Measurements from ENCODE around the gene NFATC1. TPM values are rescaled to one million over a fixed set of nuclear protein-coding genes. Genes with fewer than 3 reads are reported as not detected.

NFATC1 gene
- total RNA-seq, 4 donors from 2014 or later, result 7.1 to 74.7 (median 28.4) TPM

DNA sequence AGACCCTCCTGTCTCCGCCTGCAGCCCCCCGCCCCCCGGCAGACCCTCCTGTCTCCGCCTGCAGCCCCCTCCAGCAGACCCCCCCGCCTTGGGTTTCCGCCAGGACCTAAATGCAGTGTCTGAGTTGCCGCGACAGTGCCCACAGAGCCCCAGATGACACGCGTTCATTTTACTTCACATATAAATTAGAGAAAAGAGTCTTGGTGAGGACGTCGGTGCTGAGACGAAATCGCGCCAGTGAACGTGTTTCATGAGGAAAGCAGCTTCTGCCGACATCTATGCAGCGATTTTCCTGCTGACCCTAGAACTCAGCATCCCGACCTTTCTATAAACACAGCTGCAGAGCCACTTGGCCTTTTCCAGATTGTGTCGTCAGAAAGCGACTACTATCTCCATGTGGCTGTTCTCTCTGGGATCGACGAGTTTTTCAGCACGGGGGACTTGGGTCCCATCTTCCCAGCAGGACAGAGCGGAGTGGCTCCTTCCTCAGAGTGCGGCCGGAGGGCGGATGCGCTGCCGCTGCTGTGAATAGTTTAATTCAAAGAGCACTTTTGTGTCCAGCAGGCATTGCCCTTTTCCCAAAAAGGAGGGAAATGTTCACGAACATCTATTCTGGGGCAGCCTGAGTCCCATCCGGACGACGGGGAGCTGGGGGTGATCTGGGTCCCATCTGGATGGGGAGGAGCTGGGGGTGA is 136.7 kb downstream of the NFATC1 start:
- TF ChIP-seq POLR2A (IDR thresholded peaks at IDR 0.05), result no peak
- TF ChIP-seq, protein P1, sequence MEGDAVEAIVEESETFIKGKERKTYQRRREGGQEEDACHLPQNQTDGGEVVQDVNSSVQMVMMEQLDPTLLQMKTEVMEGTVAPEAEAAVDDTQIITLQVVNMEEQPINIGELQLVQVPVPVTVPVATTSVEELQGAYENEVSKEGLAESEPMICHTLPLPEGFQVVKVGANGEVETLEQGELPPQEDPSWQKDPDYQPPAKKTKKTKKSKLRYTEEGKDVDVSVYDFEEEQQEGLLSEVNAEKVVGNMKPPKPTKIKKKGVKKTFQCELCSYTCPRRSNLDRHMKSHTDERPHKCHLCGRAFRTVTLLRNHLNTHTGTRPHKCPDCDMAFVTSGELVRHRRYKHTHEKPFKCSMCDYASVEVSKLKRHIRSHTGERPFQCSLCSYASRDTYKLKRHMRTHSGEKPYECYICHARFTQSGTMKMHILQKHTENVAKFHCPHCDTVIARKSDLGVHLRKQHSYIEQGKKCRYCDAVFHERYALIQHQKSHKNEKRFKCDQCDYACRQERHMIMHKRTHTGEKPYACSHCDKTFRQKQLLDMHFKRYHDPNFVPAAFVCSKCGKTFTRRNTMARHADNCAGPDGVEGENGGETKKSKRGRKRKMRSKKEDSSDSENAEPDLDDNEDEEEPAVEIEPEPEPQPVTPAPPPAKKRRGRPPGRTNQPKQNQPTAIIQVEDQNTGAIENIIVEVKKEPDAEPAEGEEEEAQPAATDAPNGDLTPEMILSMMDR (IDR thresholded peaks at IDR 0.05 in 4 of 5, conservative IDR thresholded peaks at IDR 0.05 in 1 of 5), result no peak
- intact Hi-C loops (cut with DNase I; ENCODE audit: low total_unique reads), result loop anchor here (10.0 kb wide), 1 partner anchor 112 kb away; no protein-coding TSS in a partner anchor
- ATAC-seq (peak in 1 of 2 donors; percentile 25), DNase-seq (no peak)
- Histone ChIP-seq H3K4me3 (no peak overlapping the region), H3K27ac (no peak overlapping the region), H3K4me1 (no peaks in the 10 kb centered on the region), H3K9me3 (no peaks in the 10 kb centered on the region), H3K27me3 (no peaks in the 10 kb centered on the region), H3K36me3 (peaks cover 0 to 15% of the 10 kb centered on the region in 2 donors)
- in situ Hi-C loops (cut with MboI; ENCODE audit: low sequenced_read_pairs in 4 of 4), result loop anchor here (10.0 to 25.0 kb wide), 3 partner anchors 105 to 158 kb away; no protein-coding TSS in a partner anchor

DNA sequence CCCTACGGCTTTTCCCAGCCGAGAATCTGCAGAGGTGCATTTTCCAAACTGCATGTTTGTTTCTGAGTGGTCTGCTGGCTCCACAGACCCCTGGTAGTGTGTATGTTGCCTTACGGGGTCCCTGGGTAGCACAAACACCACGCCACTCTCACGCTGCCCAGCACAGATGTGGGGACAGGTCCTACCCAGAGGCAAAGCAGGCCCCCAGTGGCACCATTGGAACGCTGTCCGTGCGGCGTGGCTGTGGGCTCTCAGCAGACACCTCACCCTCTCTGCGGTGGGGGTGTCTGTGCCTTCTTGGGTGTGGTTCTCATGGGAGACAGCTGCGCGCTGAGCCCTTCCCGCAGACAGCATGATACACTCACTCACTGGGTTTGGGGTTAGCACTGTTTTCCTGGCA is 137.4 kb downstream of the NFATC1 start:
- TF ChIP-seq, protein P1 (IDR thresholded peaks at IDR 0.05 in 4 of 5, conservative IDR thresholded peaks at IDR 0.05 in 1 of 5), result no peak
- TF ChIP-seq POLR2A (IDR thresholded peaks at IDR 0.05), result no peak
- no peaks in the 10 kb centered on the region for H3K9me3 ChIP-seq
- H3K4me1 ChIP-seq, result no peaks in the 10 kb centered on the region
- intact Hi-C loops (cut with DNase I; ENCODE audit: low total_unique reads) (loop anchor here (10.0 kb wide), 1 partner anchor 112 kb away; no protein-coding TSS in a partner anchor), in situ Hi-C loops (cut with MboI; ENCODE audit: low sequenced_read_pairs in 4 of 4) (loop anchor here (10.0 to 25.0 kb wide), 3 partner anchors 104 to 158 kb away; no protein-coding TSS in a partner anchor)
- peaks cover 0 to 8% of the 10 kb centered on the region in 2 donors for H3K36me3 ChIP-seq
- no peak overlapping the region for H3K4me3 ChIP-seq
- no peak overlapping the region for H3K27ac ChIP-seq
- DNase-seq (no peak), ATAC-seq (no peak)
- H3K27me3 ChIP-seq, result no peaks in the 10 kb centered on the region

DNA sequence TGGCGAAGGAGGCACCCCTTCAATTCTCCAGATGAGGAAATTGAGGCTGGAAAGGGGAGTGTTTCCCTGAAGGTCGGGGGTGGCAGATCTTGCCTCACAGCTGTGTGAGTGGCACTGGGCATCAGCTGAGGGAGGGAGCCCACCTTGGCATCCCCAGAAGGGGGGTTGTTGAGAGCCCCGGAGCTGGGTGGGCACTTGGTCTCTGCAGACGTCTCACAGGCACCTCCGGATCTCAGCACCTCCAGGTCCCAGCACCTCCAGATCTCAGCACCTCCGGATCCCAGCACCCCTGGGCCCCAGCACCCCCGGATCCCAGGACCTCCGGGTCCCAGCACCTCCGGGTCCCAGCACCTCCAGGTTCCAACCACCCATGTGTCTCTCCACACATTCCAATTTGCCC is 137.9 kb downstream of the NFATC1 start:
- H3K4me3 ChIP-seq, result no peak overlapping the region
- TF ChIP-seq POLR2A (IDR thresholded peaks at IDR 0.05), result no peak
- TF ChIP-seq, protein P1 (IDR thresholded peaks at IDR 0.05 in 4 of 5, conservative IDR thresholded peaks at IDR 0.05 in 1 of 5), result no peak
- in situ Hi-C loops (cut with MboI; ENCODE audit: low sequenced_read_pairs in 4 of 4) (loop anchor here (10.0 to 25.0 kb wide), 3 partner anchors 104 to 159 kb away; no protein-coding TSS in a partner anchor), intact Hi-C loops (cut with DNase I; ENCODE audit: low total_unique reads) (loop anchor here (10.0 kb wide), 1 partner anchor 111 kb away; no protein-coding TSS in a partner anchor)
- H3K27ac ChIP-seq, result no peak overlapping the region
- ATAC-seq (no peak), DNase-seq (no peak)
- no peaks in the 10 kb centered on the region for H3K9me3 ChIP-seq
- no peaks in the 10 kb centered on the region for H3K4me1 ChIP-seq
- H3K36me3 ChIP-seq, result peaks cover 0 to 6% of the 10 kb centered on the region in 2 donors
- H3K27me3 ChIP-seq, result no peaks in the 10 kb centered on the region

DNA sequence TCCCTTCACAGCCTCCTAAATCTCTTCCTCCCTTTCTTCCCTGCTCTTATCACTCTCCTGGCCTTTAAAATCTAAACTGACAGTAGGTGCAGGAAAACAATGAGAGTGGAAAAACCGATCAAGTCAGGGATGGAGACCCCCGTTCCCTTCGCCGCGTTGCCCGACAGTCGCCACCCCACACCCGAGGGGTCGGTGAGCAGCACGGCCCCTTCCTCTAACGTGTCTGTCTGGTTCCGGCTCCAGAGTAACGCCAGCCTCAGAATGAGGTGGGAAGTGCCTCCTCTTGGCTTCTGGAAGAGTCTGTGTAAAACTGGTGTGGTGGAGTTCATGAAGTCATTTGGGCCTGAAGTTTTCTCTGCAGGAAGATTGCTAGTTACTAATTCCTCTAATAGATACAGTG is 138.6 kb downstream of the NFATC1 start:
- Histone ChIP-seq H3K4me3 (no peak overlapping the region), H3K27me3 (no peaks in the 10 kb centered on the region), H3K36me3 (peaks cover 0 to 3% of the 10 kb centered on the region in 2 donors), H3K27ac (no peak overlapping the region), H3K9me3 (no peaks in the 10 kb centered on the region), H3K4me1 (no peaks in the 10 kb centered on the region)
- DNase-seq (no peak), ATAC-seq (no peak)
- in situ Hi-C loops (cut with MboI; ENCODE audit: low sequenced_read_pairs in 4 of 4) (loop anchor here (10.0 to 25.0 kb wide), 3 partner anchors 103 to 160 kb away; no protein-coding TSS in a partner anchor), intact Hi-C loops (cut with DNase I; ENCODE audit: low total_unique reads) (loop anchor here (10.0 kb wide), 1 partner anchor 110 kb away; no protein-coding TSS in a partner anchor)
- TF ChIP-seq, protein P1 (IDR thresholded peaks at IDR 0.05 in 4 of 5, conservative IDR thresholded peaks at IDR 0.05 in 1 of 5), result no peak
- no peak for TF ChIP-seq POLR2A (IDR thresholded peaks at IDR 0.05)
